ENCODE data around the gene MYRFL. TPM values are rescaled to one million over a fixed set of nuclear protein-coding genes. Genes with fewer than 3 reads are reported as not detected.

Gene MYRFL
- total RNA-seq, 2 donors from 2014 or later: 0.11 TPM; not detected in 1

DNA sequence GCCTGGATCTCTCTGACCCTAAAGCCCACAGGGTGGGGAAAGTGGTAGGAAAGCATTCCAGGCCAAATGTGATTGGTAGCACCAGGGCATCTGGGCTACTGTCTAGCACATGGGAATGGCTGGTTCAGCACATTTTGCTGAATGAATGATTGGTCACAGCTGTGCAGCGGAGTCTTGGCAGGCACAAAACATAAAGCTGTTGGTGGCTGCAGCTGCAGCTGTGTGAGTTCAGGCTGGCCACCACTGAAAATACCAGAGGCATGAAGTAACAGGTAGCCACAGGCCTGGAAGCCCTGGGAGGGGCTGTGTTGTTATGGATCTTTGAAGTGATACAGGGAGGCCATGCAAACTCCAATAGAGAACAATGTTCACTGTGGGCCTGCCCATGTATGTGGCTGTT is 72.7 kb downstream of the MYRFL start:
- H3K9me3 Mint-ChIP-seq: no peaks in the 10 kb centered on the region
- no peak overlapping the region for H3K27ac Mint-ChIP-seq
- H3K36me3 Mint-ChIP-seq (ENCODE audit: low read depth): no peaks in the 10 kb centered on the region

DNA sequence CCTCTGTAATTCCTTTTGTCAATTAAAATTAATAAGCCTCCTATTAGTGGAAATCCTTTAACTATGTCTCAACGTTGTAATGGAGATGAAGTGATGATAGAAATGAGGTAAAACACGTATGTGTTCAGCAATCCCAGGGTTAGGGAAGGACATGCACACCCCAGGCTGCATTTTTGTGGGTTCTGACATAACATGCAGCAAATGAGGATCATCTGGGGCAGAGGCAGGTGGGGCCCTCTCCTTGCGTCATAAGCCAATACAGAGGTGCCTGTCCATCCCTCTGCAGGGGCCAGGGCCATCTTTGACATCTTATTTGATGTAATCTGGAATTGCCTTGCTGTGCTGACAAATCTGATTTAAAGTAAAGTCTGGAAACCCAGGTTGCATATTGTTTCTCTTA is 73.2 kb downstream of the MYRFL start:
- no peaks in the 10 kb centered on the region for H3K27me3 Mint-ChIP-seq
- ATAC-seq (replicated peaks): no peak
- H3K4me1 Mint-ChIP-seq: no peaks in the 10 kb centered on the region
- H3K27ac Mint-ChIP-seq: no peak overlapping the region
- H3K9me3 Mint-ChIP-seq: no peaks in the 10 kb centered on the region
- no peaks in the 10 kb centered on the region for H3K36me3 Mint-ChIP-seq (ENCODE audit: low read depth)
- H3K4me3 Mint-ChIP-seq: no peak overlapping the region

More for the DNA sequence above, 72.7 kb downstream of the MYRFL start:
- Mint-ChIP-seq H3K4me1 (no peaks in the 10 kb centered on the region), H3K27me3 (no peaks in the 10 kb centered on the region), H3K4me3 (no peak overlapping the region)
- ATAC-seq (replicated peaks): no peak

- Mint-ChIP-seq H3K27me3 (no peaks in the 10 kb centered on the region), H3K36me3 (ENCODE audit: low read depth) (no peaks in the 10 kb centered on the region), H3K4me3 (no peak overlapping the region), H3K27ac (no peak overlapping the region), H3K4me1 (no peaks in the 10 kb centered on the region), H3K9me3 (no peaks in the 10 kb centered on the region)
- ATAC-seq (replicated peaks): no peak
Measured at GRCh38 chr12:69900720-69901131, 75.7 kb downstream of the MYRFL start.

DNA sequence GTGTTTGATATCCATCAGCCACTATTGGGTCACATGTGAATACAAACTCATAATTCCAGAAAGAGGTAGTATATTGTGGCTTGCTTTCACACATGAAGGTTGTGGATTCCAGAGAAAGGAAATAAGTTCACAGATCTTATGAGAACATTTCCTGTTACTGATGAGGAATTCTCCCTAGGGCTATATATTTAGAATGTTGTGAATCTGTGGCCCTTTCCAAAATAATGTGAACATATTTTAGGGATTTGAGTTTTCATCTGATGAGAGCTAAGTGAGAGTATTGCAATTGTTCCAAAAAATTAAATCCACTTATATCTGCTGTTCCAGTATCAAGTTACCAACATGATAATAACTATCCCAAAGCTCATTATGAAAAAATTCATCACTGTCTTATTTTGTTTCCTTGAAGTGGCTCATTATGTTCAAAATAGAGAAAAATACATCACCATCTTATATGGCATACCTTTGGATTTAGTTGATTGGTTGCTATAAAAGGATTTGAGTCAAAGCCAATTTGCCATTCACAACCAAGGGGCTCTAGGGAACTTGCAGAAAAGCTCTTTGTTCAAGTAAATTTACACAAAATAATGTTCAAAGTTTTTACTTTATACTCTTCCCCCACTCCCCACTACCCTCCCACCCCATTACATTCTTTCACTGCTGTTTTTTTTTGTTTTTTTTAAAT is 76.3 kb downstream of the MYRFL start:
- Mint-ChIP-seq H3K4me3 (no peak overlapping the region), H3K9me3 (no peaks in the 10 kb centered on the region), H3K27ac (no peak overlapping the region), H3K4me1 (no peaks in the 10 kb centered on the region), H3K27me3 (no peaks in the 10 kb centered on the region), H3K36me3 (ENCODE audit: low read depth) (no peaks in the 10 kb centered on the region)
- ATAC-seq (replicated peaks): no peak

DNA sequence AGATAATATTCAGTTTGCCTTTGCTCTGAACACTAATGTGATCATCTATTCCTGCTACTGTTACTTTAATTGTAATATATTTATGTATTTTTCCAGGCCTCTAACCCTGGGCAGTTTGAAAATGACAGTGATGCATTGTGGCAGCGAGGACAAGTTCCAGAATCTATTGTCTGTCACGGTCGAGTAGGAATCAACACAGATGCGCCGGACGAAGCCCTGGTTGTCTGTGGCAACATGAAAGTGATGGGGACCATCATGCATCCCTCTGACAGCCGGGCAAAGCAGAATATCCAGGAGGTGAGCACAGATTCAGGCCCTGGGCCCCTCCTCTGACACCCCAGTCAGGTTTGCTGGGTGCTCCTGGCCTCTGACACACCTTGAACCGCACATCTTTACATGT is 78.5 kb downstream of the MYRFL start:
- Mint-ChIP-seq H3K4me1 (no peaks in the 10 kb centered on the region), H3K27ac (no peak overlapping the region), H3K9me3 (no peaks in the 10 kb centered on the region), H3K4me3 (no peak overlapping the region), H3K27me3 (peaks cover 4% of the 10 kb centered on the region), H3K36me3 (ENCODE audit: low read depth) (no peaks in the 10 kb centered on the region)
- ATAC-seq (replicated peaks): no peak

GRCh38 chr12:69904777-69905176 is 79.8 kb downstream of the MYRFL start:
- H3K36me3 Mint-ChIP-seq (ENCODE audit: low read depth): no peaks in the 10 kb centered on the region
- no peaks in the 10 kb centered on the region for H3K4me1 Mint-ChIP-seq
- no peak overlapping the region for H3K27ac Mint-ChIP-seq
- no peak for ATAC-seq (replicated peaks)
- no peaks in the 10 kb centered on the region for H3K9me3 Mint-ChIP-seq
- H3K4me3 Mint-ChIP-seq: no peak overlapping the region
- H3K27me3 Mint-ChIP-seq: peaks cover 4% of the 10 kb centered on the region

GRCh38 chr12:69905801-69906200 is 80.8 kb downstream of the MYRFL start:
- Mint-ChIP-seq H3K36me3 (ENCODE audit: low read depth) (no peaks in the 10 kb centered on the region), H3K27me3 (peaks cover 4% of the 10 kb centered on the region), H3K27ac (no peak overlapping the region), H3K4me3 (no peak overlapping the region), H3K4me1 (no peaks in the 10 kb centered on the region), H3K9me3 (no peaks in the 10 kb centered on the region)
- ATAC-seq (replicated peaks): no peak

- ATAC-seq (replicated peaks): no peak
- H3K9me3 Mint-ChIP-seq: no peaks in the 10 kb centered on the region
- H3K4me1 Mint-ChIP-seq: no peaks in the 10 kb centered on the region
- no peak overlapping the region for H3K4me3 Mint-ChIP-seq
- peaks cover 4% of the 10 kb centered on the region for H3K27me3 Mint-ChIP-seq
- H3K27ac Mint-ChIP-seq: no peak overlapping the region
- no peaks in the 10 kb centered on the region for H3K36me3 Mint-ChIP-seq (ENCODE audit: low read depth)
Measured at GRCh38 chr12:69906411-69907216, 81.6 kb downstream of the MYRFL start.

DNA sequence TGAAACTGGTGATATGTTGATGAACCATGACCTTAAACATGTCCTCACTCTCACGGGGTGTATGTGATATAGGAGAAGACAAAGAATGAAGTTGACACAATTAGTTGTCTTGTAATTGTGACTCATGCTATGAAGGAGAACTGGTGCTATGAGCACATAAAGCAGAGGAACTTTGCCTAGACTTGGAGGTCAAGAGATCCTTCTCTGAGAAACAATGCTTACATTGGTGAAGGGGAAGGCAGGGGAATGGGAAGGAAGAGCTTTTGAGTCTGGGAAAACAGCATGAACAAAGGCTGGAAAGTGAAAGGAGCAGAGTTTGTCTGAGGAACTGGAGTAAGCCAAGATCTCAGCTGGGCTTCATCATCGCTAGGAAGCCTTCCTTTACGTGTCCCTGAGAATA is 83.2 kb downstream of the MYRFL start:
- no peak overlapping the region for H3K4me3 Mint-ChIP-seq
- no peaks in the 10 kb centered on the region for H3K9me3 Mint-ChIP-seq
- H3K4me1 Mint-ChIP-seq: no peaks in the 10 kb centered on the region
- no peaks in the 10 kb centered on the region for H3K36me3 Mint-ChIP-seq (ENCODE audit: low read depth)
- ATAC-seq (replicated peaks): no peak
- H3K27me3 Mint-ChIP-seq: peaks cover 4% of the 10 kb centered on the region
- no peak overlapping the region for H3K27ac Mint-ChIP-seq

DNA sequence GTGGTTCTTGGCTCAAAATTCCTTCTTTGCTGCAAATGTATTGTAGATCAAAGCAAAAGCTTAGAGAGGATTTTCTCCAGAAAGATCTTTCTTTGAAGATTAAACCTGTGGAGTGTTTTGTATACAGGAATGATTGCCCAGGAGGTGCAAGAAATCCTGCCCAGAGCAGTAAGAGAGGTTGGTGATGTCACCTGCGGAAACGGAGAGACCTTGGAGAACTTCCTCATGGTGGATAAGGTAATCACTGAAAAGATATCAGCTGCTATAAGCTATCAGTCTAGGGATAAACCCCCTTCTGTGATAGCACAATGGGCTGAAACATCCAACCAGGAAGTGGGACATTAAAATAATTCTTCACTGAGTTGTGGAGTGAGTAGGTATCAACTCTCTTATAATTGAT is 85.7 kb downstream of the MYRFL start:
- no peak for ATAC-seq (replicated peaks)
- H3K36me3 Mint-ChIP-seq (ENCODE audit: low read depth): no peaks in the 10 kb centered on the region

DNA sequence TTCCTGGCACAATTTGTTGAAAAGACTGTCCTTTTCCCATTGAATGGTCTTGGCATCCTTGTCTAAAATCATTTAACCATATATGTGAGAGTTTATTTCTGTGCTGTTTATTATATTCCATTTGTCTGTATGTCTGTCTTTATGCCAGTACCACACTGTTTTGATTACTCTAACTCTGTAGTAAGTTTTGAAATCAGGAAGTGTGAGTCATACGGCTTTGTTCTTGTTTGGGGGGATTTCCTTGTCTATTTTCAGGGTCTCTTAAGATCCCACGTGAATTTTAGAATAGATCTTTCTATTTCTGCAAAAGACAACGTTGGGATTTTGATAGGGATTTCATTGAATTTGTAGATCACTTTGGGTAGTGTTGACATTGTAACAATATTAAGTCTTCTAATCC is 88.5 kb downstream of the MYRFL start:
- no peaks in the 10 kb centered on the region for H3K36me3 Mint-ChIP-seq (ENCODE audit: low read depth)
- H3K9me3 Mint-ChIP-seq: no peaks in the 10 kb centered on the region
- H3K4me1 Mint-ChIP-seq: no peaks in the 10 kb centered on the region
- H3K4me3 Mint-ChIP-seq: no peak overlapping the region
- H3K27ac Mint-ChIP-seq: no peak overlapping the region
- ATAC-seq (replicated peaks): no peak
- no peaks in the 10 kb centered on the region for H3K27me3 Mint-ChIP-seq

More for the DNA sequence above, 85.7 kb downstream of the MYRFL start:
- no peaks in the 10 kb centered on the region for H3K9me3 Mint-ChIP-seq
- H3K27me3 Mint-ChIP-seq: peaks cover 4% of the 10 kb centered on the region
- H3K4me3 Mint-ChIP-seq: no peak overlapping the region
- no peak overlapping the region for H3K27ac Mint-ChIP-seq
- no peaks in the 10 kb centered on the region for H3K4me1 Mint-ChIP-seq

GRCh38 chr12:69915964-69916363 is 90.9 kb downstream of the MYRFL start:
- Mint-ChIP-seq H3K4me3 (no peak overlapping the region), H3K27ac (no peak overlapping the region), H3K9me3 (no peaks in the 10 kb centered on the region), H3K36me3 (ENCODE audit: low read depth) (no peaks in the 10 kb centered on the region), H3K4me1 (no peaks in the 10 kb centered on the region), H3K27me3 (no peaks in the 10 kb centered on the region)
- ATAC-seq (replicated peaks): no peak

GRCh38 chr12:69916544-69917235 is 91.7 kb downstream of the MYRFL start:
- no peaks in the 10 kb centered on the region for H3K9me3 Mint-ChIP-seq
- no peaks in the 10 kb centered on the region for H3K4me1 Mint-ChIP-seq
- no peaks in the 10 kb centered on the region for H3K27me3 Mint-ChIP-seq
- H3K4me3 Mint-ChIP-seq: no peak overlapping the region
- no peaks in the 10 kb centered on the region for H3K36me3 Mint-ChIP-seq (ENCODE audit: low read depth)
- no peak overlapping the region for H3K27ac Mint-ChIP-seq
- no peak for ATAC-seq (replicated peaks)

DNA sequence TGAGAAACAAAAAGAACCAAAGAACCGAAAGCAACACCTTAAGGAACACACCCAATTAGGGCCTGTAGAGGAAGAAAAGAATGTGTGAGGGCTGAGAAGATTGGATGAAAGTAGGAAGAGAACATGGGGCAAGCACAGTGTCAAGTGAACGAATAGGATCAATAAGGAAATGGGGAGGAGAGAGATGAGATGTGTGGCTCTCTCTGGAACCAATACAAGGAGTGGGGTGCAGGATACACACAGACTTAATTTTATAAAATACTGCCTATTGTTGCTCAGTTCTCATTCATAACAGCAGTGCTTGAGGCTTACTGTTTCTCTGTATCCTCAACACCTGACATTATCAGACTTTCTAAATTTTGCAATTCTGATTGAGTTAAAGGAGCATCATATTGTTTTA is 93.3 kb downstream of the MYRFL start:
- no peak for ATAC-seq (replicated peaks)
- H3K36me3 Mint-ChIP-seq (ENCODE audit: low read depth): no peaks in the 10 kb centered on the region
- H3K27me3 Mint-ChIP-seq: no peaks in the 10 kb centered on the region

DNA sequence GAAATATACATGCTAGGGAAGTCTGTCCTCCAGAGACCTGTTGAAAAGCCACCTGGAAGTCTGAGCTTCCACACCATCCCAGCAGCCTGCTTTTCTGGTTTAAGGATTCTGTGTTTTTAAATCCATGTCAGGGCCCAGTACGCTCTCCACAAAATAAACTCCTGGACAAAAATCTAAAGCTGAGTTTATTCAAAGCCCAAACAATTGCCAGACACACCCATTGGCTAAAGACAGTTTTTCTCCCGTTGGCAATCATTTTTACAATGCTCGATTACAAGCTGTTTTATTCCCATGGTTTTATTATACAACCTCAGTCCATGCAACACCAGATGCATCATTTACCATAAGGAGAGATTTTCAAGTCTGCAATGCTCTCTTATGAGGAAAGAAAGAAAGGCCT is 94.5 kb downstream of the MYRFL start:
- H3K27ac Mint-ChIP-seq: no peak overlapping the region
- H3K4me1 Mint-ChIP-seq: no peaks in the 10 kb centered on the region
- no peaks in the 10 kb centered on the region for H3K27me3 Mint-ChIP-seq
- no peaks in the 10 kb centered on the region for H3K36me3 Mint-ChIP-seq (ENCODE audit: low read depth)
- H3K4me3 Mint-ChIP-seq: no peak overlapping the region
- no peak for ATAC-seq (replicated peaks)
- H3K9me3 Mint-ChIP-seq: no peaks in the 10 kb centered on the region

More for the DNA sequence above, 93.3 kb downstream of the MYRFL start:
- Mint-ChIP-seq H3K9me3 (no peaks in the 10 kb centered on the region), H3K27ac (no peak overlapping the region), H3K4me1 (no peaks in the 10 kb centered on the region), H3K4me3 (no peak overlapping the region)
